Measurements from ENCODE around the gene EPSTI1.

GRCh38 chr13:42967660-42968059, 24.4 kb downstream of the EPSTI1 start:
- TF ChIP-seq POLR2A (IDR thresholded peaks at IDR 0.05; ENCODE audit: low read depth, low read length) (no peak), PAX5 (IDR thresholded peaks at IDR 0.05; ENCODE audit: insufficient read depth, low read length, severe bottlenecking) (no peak), POLR2AphosphoS5 (IDR thresholded peaks at IDR 0.05; ENCODE audit: low read depth, low read length) (no peak), SPI1 (IDR thresholded peaks at IDR 0.05; ENCODE audit: low read depth, low read length) (no peak)

Measured in GM12891 (cell line).